HepG2 (cell line): Measurements from ENCODE around the gene NRBP1. TPM values are rescaled to one million over a fixed set of nuclear protein-coding genes. Genes with fewer than 3 reads are reported as not detected.

Experiments
- ARHGAP35 ChIP-seq: sonication (generic); formaldehyde crosslinking; IDR thresholded peaks from 2 replicates; pipeline ENCODE4 v1.9.0; 2022; ENCODE audit warnings: mild to moderate bottlenecking, inconsistent platforms, moderate library complexity, missing genetic modification reagents, borderline replicate concordance
- CREM ChIP-seq, 2 experiments: sonication (generic) in 1 of 2; formaldehyde crosslinking in 1 of 2; IDR thresholded peaks; 2 replicates each; pipeline versions ENCODE4 v1.4.0 to v1.6.1; 2016 to 2020; ENCODE audit warnings: antibody characterized with exemption in 1 of 2, mild to moderate bottlenecking in 1 of 2, missing genetic modification reagents in 1 of 2
- HBP1 ChIP-seq: IDR thresholded peaks from 2 replicates; pipeline ENCODE4 v1.6.1; 2016; ENCODE audit warnings: low read depth, control low read depth
- IRF1 ChIP-seq: sonication (generic); formaldehyde crosslinking; IDR thresholded peaks from 2 replicates; pipeline ENCODE4 v1.4.0; 2020; ENCODE audit warnings: low read depth, mild to moderate bottlenecking, missing genetic modification reagents
- MAZ ChIP-seq, 2 experiments: sonication (generic) in 1 of 2; formaldehyde crosslinking in 1 of 2; IDR thresholded peaks; 2 replicates each; pipeline versions ENCODE4 v1.5.0 to v1.6.1; 2012 to 2020; ENCODE audit warnings: low read depth in 2 of 2, mild to moderate bottlenecking in 2 of 2, borderline replicate concordance in 1 of 2, improper control_type of control experiment in 1 of 2, low read length in 1 of 2, missing genetic modification reagents in 1 of 2, moderate library complexity in 1 of 2
- REPIN1 ChIP-seq: sonication (generic); formaldehyde crosslinking; IDR thresholded peaks from 2 replicates; pipeline ENCODE4 v1.8.0; 2022; ENCODE audit warnings: missing genetic modification reagents, low read depth, mild to moderate bottlenecking, borderline replicate concordance
- REXO4 ChIP-seq: sonication (generic); formaldehyde crosslinking; IDR thresholded peaks from 2 replicates; pipeline ENCODE4 v1.8.0; 2022; ENCODE audit warnings: missing genetic modification reagents, mild to moderate bottlenecking, borderline replicate concordance
- SMC3 ChIP-seq: IDR thresholded peaks from 2 replicates; pipeline ENCODE4 v1.6.1; 2011; ENCODE audit warnings: low read length, improper control_type of control experiment
- SP5 ChIP-seq: IDR thresholded peaks from 2 replicates; pipeline ENCODE4 v1.6.1; 2016; ENCODE audit warnings: low read depth, borderline replicate concordance
- TCF7 ChIP-seq: sonication (generic); IDR thresholded peaks from 2 replicates; pipeline ENCODE4 v1.6.1; 2016; ENCODE audit warnings: antibody characterized with exemption, low read depth
- TRIM22 ChIP-seq: fragments of 450-650 bp; IDR thresholded peaks from 2 replicates; pipeline ENCODE4 v1.6.1; 2017
- ZNF143 ChIP-seq: sonication (generic); formaldehyde crosslinking; IDR thresholded peaks from 2 replicates; pipeline ENCODE4 v1.4.0; 2020; ENCODE audit warnings: missing genetic modification reagents
- ZNF251 ChIP-seq: sonication (generic); formaldehyde crosslinking; IDR thresholded peaks from 2 replicates; pipeline ENCODE4 v1.9.0; 2021; ENCODE audit warnings: mild to moderate bottlenecking, missing genetic modification reagents
- ZNF34 ChIP-seq: sonication (generic); formaldehyde crosslinking; IDR thresholded peaks from 2 replicates; pipeline ENCODE4 v1.4.0; 2020; ENCODE audit warnings: mild to moderate bottlenecking, missing genetic modification reagents, borderline replicate concordance
- ZNF546 ChIP-seq: sonication (generic); formaldehyde crosslinking; conservative IDR thresholded peaks from 2 replicates; pipeline ENCODE4 v1.8.1; 2023; ENCODE audit warnings: mild to moderate bottlenecking, missing genetic modification reagents
- ZNF619 ChIP-seq: sonication (generic); formaldehyde crosslinking; IDR thresholded peaks from 2 replicates; pipeline ENCODE4 v1.4.0; 2020; ENCODE audit warnings: mild to moderate bottlenecking, missing genetic modification reagents
- ZNF720 ChIP-seq: sonication (generic); formaldehyde crosslinking; IDR thresholded peaks from 2 replicates; pipeline ENCODE4 v1.4.0; 2020; ENCODE audit warnings: missing genetic modification reagents
- polyA plus RNA-seq, 8 experiments: library from polyadenylated mRNA; depleted of rRNA in 3 of 8; stranded (reverse) in 7 of 8; unstranded in 1 of 8; fragments of >200 nt; fragmentation: Illumina TruSeq in 4 of 8; extraction: Trizol in 4 of 8; gene quantifications; 2 replicates each; pipeline versions ENCODE4 v1.2.1 to v1.2.3, GENCODE V29; 2011 to 2016; ENCODE audit warnings: low read depth in 4 of 8, missing spikeins in 1 of 8, mixed read lengths in 1 of 8; ENCODE audit not compliant: insufficient read depth in 1 of 8
- total RNA-seq, 5 experiments: library from RNA; depleted of rRNA; stranded (reverse); fragments of >200 nt; fragmentation: Illumina TruSeq; extraction: Trizol; gene quantifications; 2 replicates each; pipeline ENCODE4 v1.2.3, GENCODE V29; 2016; ENCODE audit warnings: low read depth in 1 of 5
- TF ChIP-seq, protein P1 (sequence below): sonication (generic); formaldehyde crosslinking; IDR thresholded peaks from 2 replicates; pipeline ENCODE4 v1.8.0; 2022; ENCODE audit warnings: mild to moderate bottlenecking, missing genetic modification reagents, moderate library complexity
- TF ChIP-seq, protein P2 (sequence below), 2 experiments: sonication (generic) in 1 of 2; formaldehyde crosslinking in 1 of 2; IDR thresholded peaks; 2 replicates each; pipeline versions ENCODE4 v1.5.1 to v1.6.1; 2011 to 2020; ENCODE audit warnings: borderline replicate concordance in 1 of 2, low read depth in 1 of 2, low read length in 1 of 2, mild to moderate bottlenecking in 1 of 2, missing genetic modification reagents in 1 of 2, moderate library complexity in 1 of 2
- TF ChIP-seq, protein P3 (sequence below): sonication (generic); formaldehyde crosslinking; IDR thresholded peaks from 2 replicates; pipeline ENCODE4 v1.4.0; 2020; ENCODE audit warnings: mild to moderate bottlenecking, missing genetic modification reagents

Gene NRBP1
- total and polyA plus RNA-seq, 2 of the 13 experiments (the other 11 are each of a cell fraction or from before 2014, with no cell fraction given): 165 to 240 TPM

- TF ChIP-seq, protein P1, sequence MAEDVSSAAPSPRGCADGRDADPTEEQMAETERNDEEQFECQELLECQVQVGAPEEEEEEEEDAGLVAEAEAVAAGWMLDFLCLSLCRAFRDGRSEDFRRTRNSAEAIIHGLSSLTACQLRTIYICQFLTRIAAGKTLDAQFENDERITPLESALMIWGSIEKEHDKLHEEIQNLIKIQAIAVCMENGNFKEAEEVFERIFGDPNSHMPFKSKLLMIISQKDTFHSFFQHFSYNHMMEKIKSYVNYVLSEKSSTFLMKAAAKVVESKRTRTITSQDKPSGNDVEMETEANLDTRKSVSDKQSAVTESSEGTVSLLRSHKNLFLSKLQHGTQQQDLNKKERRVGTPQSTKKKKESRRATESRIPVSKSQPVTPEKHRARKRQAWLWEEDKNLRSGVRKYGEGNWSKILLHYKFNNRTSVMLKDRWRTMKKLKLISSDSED: no peak
- TF ChIP-seq CREM (IDR thresholded peaks at IDR 0.05): no peak; the same call in 1 of the 2 replicates
- no peak for TF ChIP-seq CREM (CRISPR knock-in tag; IDR thresholded peaks at IDR 0.05)
- no peak for TF ChIP-seq TRIM22
- TF ChIP-seq ZNF34: peak; percentile 87; the same call in 1 of the 2 replicates
- TF ChIP-seq SP5 (CRISPR knock-in tag): peak; percentile 61; the same call in 1 of the 2 replicates
- no peak for TF ChIP-seq ZNF251 (CRISPR knock-in tag)
- no peak for TF ChIP-seq SMC3
- no peak for TF ChIP-seq REXO4 (CRISPR knock-in tag)
- no peak for TF ChIP-seq MAZ (IDR thresholded peaks at IDR 0.05; ENCODE audit: borderline replicate concordance, low read depth, low read length)
- TF ChIP-seq MAZ (CRISPR knock-in tag; IDR thresholded peaks at IDR 0.05; ENCODE audit: low read depth): peak; percentile 75; the same call in 1 of the 2 replicates
- TF ChIP-seq ZNF619 (CRISPR knock-in tag): no peak
- TF ChIP-seq ZNF546 (CRISPR knock-in tag): no peak; the same call in 1 of the 2 replicates
- TF ChIP-seq IRF1 (CRISPR knock-in tag): 0 out of 2 replicates have a peak, but pooled peaks have one; percentile 36
- no peak for TF ChIP-seq ARHGAP35
- peak; percentile 91 for TF ChIP-seq TCF7
- TF ChIP-seq REPIN1 (CRISPR knock-in tag): 0 out of 2 replicates have a peak, but pooled peaks have one; percentile 15
- TF ChIP-seq, protein P2, sequence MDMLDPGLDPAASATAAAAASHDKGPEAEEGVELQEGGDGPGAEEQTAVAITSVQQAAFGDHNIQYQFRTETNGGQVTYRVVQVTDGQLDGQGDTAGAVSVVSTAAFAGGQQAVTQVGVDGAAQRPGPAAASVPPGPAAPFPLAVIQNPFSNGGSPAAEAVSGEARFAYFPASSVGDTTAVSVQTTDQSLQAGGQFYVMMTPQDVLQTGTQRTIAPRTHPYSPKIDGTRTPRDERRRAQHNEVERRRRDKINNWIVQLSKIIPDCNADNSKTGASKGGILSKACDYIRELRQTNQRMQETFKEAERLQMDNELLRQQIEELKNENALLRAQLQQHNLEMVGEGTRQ (IDR thresholded peaks at IDR 0.05; ENCODE audit: low read depth, low read length): no peak
- TF ChIP-seq, protein P2 (CRISPR knock-in tag; IDR thresholded peaks at IDR 0.05; ENCODE audit: borderline replicate concordance): no peak
- TF ChIP-seq HBP1 (CRISPR knock-in tag): peak; percentile 14; the same call in 1 of the 2 replicates
- TF ChIP-seq, protein P3, sequence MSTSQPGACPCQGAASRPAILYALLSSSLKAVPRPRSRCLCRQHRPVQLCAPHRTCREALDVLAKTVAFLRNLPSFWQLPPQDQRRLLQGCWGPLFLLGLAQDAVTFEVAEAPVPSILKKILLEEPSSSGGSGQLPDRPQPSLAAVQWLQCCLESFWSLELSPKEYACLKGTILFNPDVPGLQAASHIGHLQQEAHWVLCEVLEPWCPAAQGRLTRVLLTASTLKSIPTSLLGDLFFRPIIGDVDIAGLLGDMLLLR: peak; percentile 54; the same call in 1 of the 2 replicates
- TF ChIP-seq ZNF143 (CRISPR knock-in tag): no peak; the same call in 1 of the 2 replicates
- TF ChIP-seq ZNF720: no peak
Measured at GRCh38 chr2:27428978-27429541, 629 bp downstream of the NRBP1 start (continued).
